PC-9 (cell line): ENCODE results near the gene DEPP1. TPM values are rescaled to one million over a fixed set of nuclear protein-coding genes. Genes with fewer than 3 reads are reported as not detected.

ENCODE experiments used
- BruUV-seq: library from RNA; stranded (reverse); fragments of 400-500 nt; replicated peaks from 2 replicates; lab custom pipeline; 2021; lab: Mats Ljungman, UMichigan
- CTCF ChIA-PET: fragments of 300-600 bp; sonication (Branson Sonifier 250); formaldehyde crosslinking; loops from one replicate; lab custom pipeline; 2022; ENCODE audit warnings: antibody characterized with exemption; lab: Charles Lee
- POLR2A ChIA-PET: fragments of 300-600 bp; sonication (Branson Sonifier 250); formaldehyde crosslinking; loops from one replicate; lab custom pipeline; 2022; ENCODE audit warnings: antibody characterized with exemption; ENCODE audit not compliant: unreplicated experiment; lab: Charles Lee
- DNase-seq, 2 experiments: peaks; one replicate each; pipeline versions ENCODE4 v3.0.0 to v3.0.0-alpha.2; 2015 to 2022; ENCODE audit warnings: mixed read lengths in 1 of 2
- H2AFZ ChIP-seq: fragments of 200-600 bp; sonication (generic); 2 replicates; pipeline ENCODE4 v1.8.1; 2017; ENCODE audit warnings: antibody characterized with exemption
- H3F3A ChIP-seq: fragments of 200-600 bp; sonication (generic); 2 replicates; pipeline ENCODE4 v1.8.1; 2017; ENCODE audit warnings: antibody characterized with exemption, mild to moderate bottlenecking, low read depth; ENCODE audit not compliant: insufficient read depth
- H3K27ac ChIP-seq: fragments of 200-600 bp; sonication (generic); 2 replicates; pipeline ENCODE4 v1.6.1; 2016; ENCODE audit warnings: mixed run types
- H3K27me3 ChIP-seq: fragments of 200-600 bp; sonication (generic); 2 replicates; pipeline ENCODE4 v1.6.1; 2016; ENCODE audit warnings: low read depth, mixed run types; ENCODE audit not compliant: insufficient read depth
- H3K36me3 ChIP-seq: fragments of 200-600 bp; sonication (generic); 2 replicates; pipeline ENCODE4 v1.6.1; 2016; ENCODE audit warnings: low read depth, mixed run types
- H3K4me1 ChIP-seq: fragments of 200-600 bp; sonication (generic); replicated peaks from 2 replicates; pipeline ENCODE4 v1.6.1; 2016; ENCODE audit warnings: mixed run types; ENCODE audit not compliant: insufficient read depth
- H3K4me2 ChIP-seq: fragments of 200-600 bp; sonication (generic); 2 replicates; pipeline ENCODE4 v1.6.1; 2017; ENCODE audit warnings: mixed run types
- H3K4me3 ChIP-seq: fragments of 200-600 bp; sonication (generic); 2 replicates; pipeline ENCODE4 v1.6.1; 2016; ENCODE audit warnings: mixed run types
- H3K79me2 ChIP-seq: fragments of 200-600 bp; sonication (generic); 2 replicates; pipeline ENCODE4 v1.6.1; 2017; ENCODE audit warnings: low read depth, mixed run types
- H3K9me2 ChIP-seq: fragments of 200-600 bp; sonication (generic); 2 replicates; pipeline ENCODE4 v1.8.1; 2017; ENCODE audit warnings: mild to moderate bottlenecking; ENCODE audit not compliant: insufficient read depth
- H3K9me3 ChIP-seq: fragments of 200-600 bp; sonication (generic); 2 replicates; pipeline ENCODE4 v1.8.1; 2016; ENCODE audit warnings: low read depth; ENCODE audit not compliant: insufficient read depth
- H4K20me1 ChIP-seq: fragments of 200-600 bp; sonication (generic); 2 replicates; pipeline ENCODE4 v1.8.1; 2017; ENCODE audit not compliant: insufficient read depth
- EZH2 ChIP-seq: fragments of 200-600 bp; sonication (generic); IDR thresholded peaks from 2 replicates; pipeline ENCODE4 v1.8.0; 2017; ENCODE audit warnings: antibody characterized with exemption, low read depth
- intact Hi-C: fragments of 100-400 bp; cut with micrococcal nuclease; formaldehyde crosslinking; loops from one replicate; pipeline ENCODE4 v1.10.0; 2022; ENCODE audit not compliant: unreplicated experiment
- total RNA-seq: library from RNA; stranded (reverse); gene quantifications from 2 replicates; pipeline ENCODE4 v1.2.3, GENCODE V29; 2021
- TF ChIP-seq, protein P1 (sequence below): fragments of 200-600 bp; sonication (generic); conservative IDR thresholded peaks from 2 replicates; pipeline ENCODE4 v1.6.1; 2017; ENCODE audit warnings: mixed run types, antibody characterized with exemption, mild to moderate bottlenecking, moderate library complexity

Gene DEPP1
- total RNA-seq, 1 experiment from 2014 or later, result 13.2 TPM

GRCh38 chr10:44969854-44970253 lies 8.8 kb downstream of the DEPP1 start:
- Histone ChIP-seq H3F3A (peaks cover 1% of the 10 kb centered on the region; the same call in 1 of the 2 replicates), H3K27ac (no peak overlapping the region), H3K9me2 (no peaks in the 10 kb centered on the region), H2AFZ (no peak overlapping the region), H3K4me3 (no peak overlapping the region), H3K9me3 (no peaks in the 10 kb centered on the region), H3K79me2 (no peaks in the 10 kb centered on the region), H3K36me3 (no peaks in the 10 kb centered on the region), H4K20me1 (no peaks in the 10 kb centered on the region), H3K27me3 (no peaks in the 10 kb centered on the region), H3K4me1 (peaks cover 10% of the 10 kb centered on the region), H3K4me2 (no peak overlapping the region)
- TF ChIP-seq, protein P1, sequence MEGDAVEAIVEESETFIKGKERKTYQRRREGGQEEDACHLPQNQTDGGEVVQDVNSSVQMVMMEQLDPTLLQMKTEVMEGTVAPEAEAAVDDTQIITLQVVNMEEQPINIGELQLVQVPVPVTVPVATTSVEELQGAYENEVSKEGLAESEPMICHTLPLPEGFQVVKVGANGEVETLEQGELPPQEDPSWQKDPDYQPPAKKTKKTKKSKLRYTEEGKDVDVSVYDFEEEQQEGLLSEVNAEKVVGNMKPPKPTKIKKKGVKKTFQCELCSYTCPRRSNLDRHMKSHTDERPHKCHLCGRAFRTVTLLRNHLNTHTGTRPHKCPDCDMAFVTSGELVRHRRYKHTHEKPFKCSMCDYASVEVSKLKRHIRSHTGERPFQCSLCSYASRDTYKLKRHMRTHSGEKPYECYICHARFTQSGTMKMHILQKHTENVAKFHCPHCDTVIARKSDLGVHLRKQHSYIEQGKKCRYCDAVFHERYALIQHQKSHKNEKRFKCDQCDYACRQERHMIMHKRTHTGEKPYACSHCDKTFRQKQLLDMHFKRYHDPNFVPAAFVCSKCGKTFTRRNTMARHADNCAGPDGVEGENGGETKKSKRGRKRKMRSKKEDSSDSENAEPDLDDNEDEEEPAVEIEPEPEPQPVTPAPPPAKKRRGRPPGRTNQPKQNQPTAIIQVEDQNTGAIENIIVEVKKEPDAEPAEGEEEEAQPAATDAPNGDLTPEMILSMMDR, result no peak
- no peak for TF ChIP-seq EZH2
- ChIA-PET POLR2A (no interaction called here), CTCF (no interaction called here)
- DNase-seq, result no peak
- no TSS peak for BruUV-seq
- intact Hi-C loops, result no loop called here

DNA sequence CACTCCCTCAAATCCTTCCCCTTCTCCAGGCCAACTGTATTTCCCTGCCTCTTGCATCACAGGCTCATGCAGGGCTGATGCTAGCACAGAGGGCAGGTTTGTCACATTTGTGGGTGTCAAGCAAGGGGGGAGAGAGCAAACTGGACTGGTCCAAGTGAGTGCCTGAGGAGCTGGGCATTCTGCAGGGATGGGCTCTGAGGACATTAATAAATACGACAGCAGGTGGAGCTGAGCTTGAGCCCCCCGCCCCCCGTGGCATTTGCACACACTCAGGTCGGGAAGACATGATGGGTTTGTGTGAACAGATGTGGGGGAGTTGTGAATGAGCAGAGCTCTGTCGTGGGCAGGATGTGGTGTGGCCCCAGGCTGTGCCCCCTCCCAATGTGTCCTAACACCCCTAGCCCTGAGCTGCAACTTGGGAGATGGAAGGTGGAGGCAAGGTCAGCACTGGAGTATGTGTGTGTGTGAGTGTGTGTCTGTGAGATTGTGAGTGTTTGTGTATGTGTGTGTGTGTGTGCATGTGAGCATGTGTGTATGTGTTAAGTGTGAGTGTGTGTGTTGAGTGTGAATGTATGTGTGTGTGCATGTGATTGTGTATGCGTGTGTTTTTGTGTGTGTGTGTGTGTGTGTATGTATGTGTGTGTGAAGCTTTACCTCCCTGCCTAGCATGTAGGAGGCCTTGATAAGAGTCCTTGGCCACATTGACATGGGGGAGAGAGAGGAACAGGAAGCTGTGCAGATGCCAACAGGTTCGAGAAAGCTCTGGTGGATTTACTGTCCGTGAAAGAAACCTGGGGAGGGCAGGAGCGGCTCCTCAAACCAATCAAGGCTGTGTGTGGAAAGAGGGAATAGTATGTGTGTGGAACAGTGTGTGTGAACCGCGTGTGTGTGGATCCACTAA lies 9.9 kb downstream of the DEPP1 start:
- ChIA-PET CTCF (no interaction called here), POLR2A (no interaction called here)
- H3K4me3 ChIP-seq, result no peak overlapping the region
- H2AFZ ChIP-seq, result no peak overlapping the region
- peaks cover 10% of the 10 kb centered on the region; the same call in 1 of the 2 replicates for H3K4me1 ChIP-seq
- no TSS peak for BruUV-seq
- H3K27me3 ChIP-seq, result no peaks in the 10 kb centered on the region
- intact Hi-C loops, result no loop called here
- no peaks in the 10 kb centered on the region for H3K79me2 ChIP-seq
- H4K20me1 ChIP-seq, result no peaks in the 10 kb centered on the region
- no peak overlapping the region for H3K27ac ChIP-seq
- DNase-seq, result no peak
- H3K4me2 ChIP-seq, result no peak overlapping the region
- TF ChIP-seq, protein P1, result no peak
- TF ChIP-seq EZH2, result no peak
- H3K9me3 ChIP-seq, result no peaks in the 10 kb centered on the region
- no peaks in the 10 kb centered on the region for H3K9me2 ChIP-seq
- no peaks in the 10 kb centered on the region for H3K36me3 ChIP-seq
- H3F3A ChIP-seq, result peaks cover 5% of the 10 kb centered on the region; the same call in 1 of the 2 replicates

GRCh38 chr10:44968091-44968490 lies 10.5 kb downstream of the DEPP1 start:
- H2AFZ ChIP-seq, result no peak overlapping the region
- no peaks in the 10 kb centered on the region for H4K20me1 ChIP-seq
- POLR2A ChIA-PET, result no interaction called here
- CTCF ChIA-PET, result interaction anchor here (0.6 kb wide), 2 partner anchors 36 to 282 kb away, joined by 3 to 5 read pairs; no protein-coding TSS in a partner anchor
- peaks cover 10% of the 10 kb centered on the region; the same call in 1 of the 2 replicates for H3K4me1 ChIP-seq
- peaks cover 5% of the 10 kb centered on the region; the same call in 1 of the 2 replicates for H3F3A ChIP-seq
- H3K36me3 ChIP-seq, result no peaks in the 10 kb centered on the region
- H3K9me3 ChIP-seq, result no peaks in the 10 kb centered on the region
- intact Hi-C loops, result no loop called here
- no peak overlapping the region for H3K4me3 ChIP-seq
- BruUV-seq, result no TSS peak
- no peak for DNase-seq
- H3K79me2 ChIP-seq, result no peaks in the 10 kb centered on the region
- H3K9me2 ChIP-seq, result no peaks in the 10 kb centered on the region
- no peaks in the 10 kb centered on the region for H3K27me3 ChIP-seq
- TF ChIP-seq, protein P1, result no peak
- TF ChIP-seq EZH2, result no peak
- no peak overlapping the region for H3K4me2 ChIP-seq
- no peak overlapping the region for H3K27ac ChIP-seq
